CD4-positive, alpha-beta T cell treated with Interleukin-15 for 1 hour (primary cell): ENCODE results near the gene CD40.

Experiments used
- DNase-seq: peaks from one replicate; pipeline ENCODE4 v3.0.0-alpha.2; 2020

Gene CD40

DNA sequence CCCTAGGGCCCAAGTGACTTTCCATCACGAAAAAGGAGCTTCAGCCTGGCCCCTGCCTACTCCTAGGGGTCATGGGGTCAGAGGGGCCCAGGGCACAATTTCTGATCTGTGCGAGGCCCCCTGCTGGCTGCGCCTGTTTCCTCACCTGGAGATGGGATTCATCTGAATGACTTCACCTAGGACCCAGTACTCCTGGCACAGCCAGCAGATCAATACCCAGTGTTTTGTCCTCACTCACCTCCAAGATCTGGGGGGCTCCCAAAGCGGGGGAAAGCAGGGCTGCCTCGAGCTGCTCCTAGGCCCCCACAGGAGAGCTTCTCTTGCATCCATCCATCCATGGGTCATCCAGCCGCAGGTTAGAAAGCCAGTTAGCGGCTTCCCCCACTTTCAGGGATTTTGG lies 33.8 kb downstream of the CD40 start:
- DNase-seq: no peak

- no peak for DNase-seq
These were observed 34.9 kb downstream of the CD40 start for GRCh38 chr20:46152824-46153586.

DNA sequence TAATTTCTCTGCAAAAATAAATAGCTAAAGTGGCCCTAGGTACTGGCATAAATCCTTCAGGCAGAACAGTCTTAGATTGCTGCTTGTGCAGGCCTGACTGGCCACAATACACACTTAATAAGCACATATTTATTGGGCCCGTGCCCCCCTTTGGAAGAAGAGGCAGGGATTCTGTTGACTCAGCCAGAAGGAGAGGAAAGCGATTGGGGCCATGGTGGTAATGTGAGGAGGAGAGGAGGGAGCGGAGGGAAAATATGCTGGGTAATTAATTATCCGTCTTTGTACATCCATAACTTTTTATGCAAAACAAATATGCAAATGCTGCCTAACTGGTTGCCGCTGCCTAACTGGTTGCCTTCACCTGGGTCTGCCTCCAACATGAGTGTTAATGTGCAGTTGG lies 36.2 kb downstream of the CD40 start:
- no peak for DNase-seq

- no peak for DNase-seq
These were observed 36.7 kb downstream of the CD40 start for GRCh38 chr20:46154796-46155195.

DNA sequence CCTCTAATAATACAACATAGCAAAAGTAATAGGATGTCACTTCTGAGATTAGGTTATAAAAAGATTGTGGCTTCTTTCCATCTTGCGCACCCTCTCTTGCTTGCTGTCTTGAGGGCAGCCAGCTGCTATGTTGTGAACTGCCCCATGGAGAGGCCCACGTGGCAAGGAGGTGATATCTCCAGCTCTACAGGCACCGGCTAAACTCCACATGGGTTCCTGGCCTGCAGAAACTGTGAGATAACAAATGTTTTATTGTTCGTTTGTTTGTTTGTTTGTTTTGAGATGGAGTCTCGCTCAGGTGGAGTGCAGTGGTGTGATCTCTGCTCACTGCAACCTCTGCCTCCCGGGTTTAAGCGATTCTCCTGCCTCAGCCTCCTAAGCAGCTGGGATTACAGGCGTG lies 38.0 kb downstream of the CD40 start:
- no peak for DNase-seq

DNA sequence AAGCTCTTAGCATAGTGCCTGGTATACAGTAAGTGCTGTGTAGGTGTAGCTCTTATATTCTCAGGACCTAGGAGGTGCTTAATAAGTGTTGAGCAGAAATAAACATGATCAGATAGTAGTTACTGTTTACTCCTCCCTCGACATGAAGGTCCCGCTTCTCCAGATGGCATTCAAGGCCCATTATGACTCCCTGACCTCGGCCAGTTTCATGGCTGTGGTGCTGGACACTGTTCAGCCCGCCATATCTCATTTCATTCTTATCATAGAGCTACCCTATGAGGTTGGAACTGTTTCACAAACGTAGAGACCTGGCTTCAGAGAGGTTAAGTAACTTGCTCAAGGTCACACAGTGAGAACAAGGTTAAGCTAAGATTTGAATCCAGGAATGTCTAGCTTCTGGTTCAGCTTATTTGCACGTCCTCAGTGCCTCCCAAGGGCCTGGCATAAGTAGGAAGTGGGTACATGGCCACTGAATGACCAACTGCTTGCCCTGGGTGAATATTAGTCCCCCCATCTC lies 39.0 kb downstream of the CD40 start:
- no peak for DNase-seq

DNA sequence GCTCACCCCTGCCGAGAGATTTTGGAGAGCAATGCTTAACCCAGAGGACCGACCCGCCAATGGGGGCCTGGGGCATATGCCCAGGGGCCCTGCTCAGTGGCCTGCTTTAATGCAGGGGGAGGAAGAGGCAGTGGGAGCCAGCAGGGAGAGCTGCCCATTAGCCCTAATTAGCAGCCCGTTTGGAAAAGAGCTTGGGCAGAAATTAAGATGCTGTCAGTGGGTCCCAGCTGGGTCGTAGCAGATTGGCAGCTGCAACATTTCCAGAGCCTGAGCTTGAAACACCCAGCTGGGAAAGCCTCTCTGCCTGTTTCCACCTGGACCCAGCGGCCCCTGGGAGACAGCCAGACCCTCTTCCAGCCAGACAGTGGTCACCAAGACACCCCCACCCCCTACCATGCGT lies 39.5 kb downstream of the CD40 start:
- no peak for DNase-seq

DNA sequence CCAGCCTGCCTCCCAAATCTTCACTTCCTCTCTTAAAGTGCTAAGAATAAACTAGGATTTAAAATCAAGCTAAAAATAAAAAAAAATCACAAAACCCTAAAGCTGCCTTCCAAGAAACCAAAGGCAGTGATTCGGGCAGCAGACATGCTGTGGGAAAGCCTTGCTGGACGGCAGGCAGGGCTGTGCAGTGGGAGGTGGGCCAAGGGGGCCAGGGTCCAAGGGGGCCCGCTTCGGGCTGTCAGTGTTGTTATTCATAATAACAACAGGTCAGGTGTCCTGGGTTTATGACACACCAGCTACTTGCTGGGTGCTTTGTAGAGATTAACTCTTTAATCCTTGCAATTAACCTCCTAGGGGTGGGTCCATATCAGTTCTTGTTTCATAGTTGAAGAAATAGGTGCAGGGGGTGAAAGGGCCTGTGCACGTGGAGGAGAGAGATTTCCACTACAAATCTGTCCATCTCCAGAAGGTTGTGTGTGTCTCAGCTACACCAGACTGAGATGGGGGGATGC lies 40.4 kb downstream of the CD40 start:
- DNase-seq: no peak

DNA sequence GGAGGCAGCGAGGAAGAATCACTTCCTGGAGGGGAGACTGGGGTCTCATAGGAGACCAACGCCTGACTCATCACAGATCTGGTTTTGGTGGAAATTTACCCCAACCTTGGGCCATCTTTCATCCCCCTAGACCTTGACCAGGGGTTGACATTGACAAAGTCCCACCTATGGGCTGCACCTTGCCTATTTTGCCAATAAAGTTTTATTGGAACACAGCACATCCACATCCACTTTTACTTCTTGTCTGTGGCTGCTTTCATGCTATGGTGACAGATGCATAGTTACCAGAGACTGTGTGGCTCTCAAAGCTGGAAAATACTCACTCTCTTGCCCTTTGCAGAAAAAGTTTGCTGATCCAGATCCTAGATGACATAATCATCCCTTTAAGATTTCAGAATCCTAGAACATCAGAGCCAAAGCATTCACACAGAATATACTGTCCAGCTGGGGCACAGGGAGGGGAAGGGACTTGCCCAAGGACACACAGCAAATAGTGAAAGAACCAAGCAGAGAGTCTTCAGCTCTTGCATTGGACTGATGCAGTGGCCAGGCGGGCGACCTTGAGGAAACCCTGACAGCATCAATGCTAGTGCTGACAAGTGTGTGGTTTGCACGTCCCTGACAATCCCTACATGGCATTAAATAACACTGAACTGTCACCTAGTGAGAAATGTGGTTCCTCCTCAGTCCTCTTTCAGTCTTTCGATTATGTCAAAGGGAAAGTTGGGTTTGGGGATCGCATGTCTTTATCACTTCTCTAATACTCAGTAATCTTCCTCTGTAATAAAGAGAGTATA lies 41.2 kb downstream of the CD40 start:
- DNase-seq: no peak

DNA sequence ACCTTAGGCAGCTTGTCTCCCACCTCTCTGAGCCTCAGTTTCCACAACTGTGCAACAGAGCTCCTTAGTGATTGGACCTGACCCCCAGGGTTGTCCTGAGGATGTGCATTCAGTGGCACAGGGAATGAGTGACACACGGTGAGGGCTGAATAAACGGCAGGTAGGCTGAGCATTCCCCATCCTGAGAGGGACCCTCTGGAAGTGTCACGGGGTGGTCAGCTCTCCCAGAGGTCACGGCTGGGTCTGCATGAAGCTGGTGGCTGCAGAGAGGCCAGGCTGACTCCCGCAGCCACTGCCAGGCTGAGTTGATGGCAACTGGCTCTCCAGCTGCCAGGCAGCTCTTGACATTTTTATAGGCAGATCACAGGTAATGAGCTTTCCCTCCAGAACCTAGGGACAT lies 42.5 kb downstream of the CD40 start:
- no peak for DNase-seq

DNA sequence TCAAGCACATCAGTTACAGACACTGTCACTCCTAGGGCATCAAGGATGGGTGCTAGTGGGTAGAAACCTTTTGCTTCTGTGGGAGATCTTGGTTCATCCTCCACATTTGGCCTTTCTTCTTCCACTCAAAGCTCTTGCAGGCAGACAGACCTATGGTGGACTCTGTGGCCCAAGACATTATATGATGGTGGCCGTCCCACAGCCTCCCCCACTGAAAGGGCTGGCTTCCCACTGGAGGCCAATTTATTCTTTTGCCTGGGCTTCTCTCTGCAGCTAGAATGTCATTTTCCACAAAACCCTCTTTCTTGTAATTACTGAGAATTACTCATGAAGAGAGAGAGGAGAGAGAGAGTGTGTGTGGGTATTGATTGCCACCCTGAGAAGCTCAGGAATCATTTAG lies 43.8 kb downstream of the CD40 start:
- no peak for DNase-seq

- no peak for DNase-seq
These were observed 46.1 kb downstream of the CD40 start for GRCh38 chr20:46164254-46164653.

GRCh38 chr20:46167080-46167479 lies 49.0 kb downstream of the CD40 start:
- no peak for DNase-seq

- DNase-seq: no peak
These were observed 50.3 kb downstream of the CD40 start for GRCh38 chr20:46168438-46168837.

DNA sequence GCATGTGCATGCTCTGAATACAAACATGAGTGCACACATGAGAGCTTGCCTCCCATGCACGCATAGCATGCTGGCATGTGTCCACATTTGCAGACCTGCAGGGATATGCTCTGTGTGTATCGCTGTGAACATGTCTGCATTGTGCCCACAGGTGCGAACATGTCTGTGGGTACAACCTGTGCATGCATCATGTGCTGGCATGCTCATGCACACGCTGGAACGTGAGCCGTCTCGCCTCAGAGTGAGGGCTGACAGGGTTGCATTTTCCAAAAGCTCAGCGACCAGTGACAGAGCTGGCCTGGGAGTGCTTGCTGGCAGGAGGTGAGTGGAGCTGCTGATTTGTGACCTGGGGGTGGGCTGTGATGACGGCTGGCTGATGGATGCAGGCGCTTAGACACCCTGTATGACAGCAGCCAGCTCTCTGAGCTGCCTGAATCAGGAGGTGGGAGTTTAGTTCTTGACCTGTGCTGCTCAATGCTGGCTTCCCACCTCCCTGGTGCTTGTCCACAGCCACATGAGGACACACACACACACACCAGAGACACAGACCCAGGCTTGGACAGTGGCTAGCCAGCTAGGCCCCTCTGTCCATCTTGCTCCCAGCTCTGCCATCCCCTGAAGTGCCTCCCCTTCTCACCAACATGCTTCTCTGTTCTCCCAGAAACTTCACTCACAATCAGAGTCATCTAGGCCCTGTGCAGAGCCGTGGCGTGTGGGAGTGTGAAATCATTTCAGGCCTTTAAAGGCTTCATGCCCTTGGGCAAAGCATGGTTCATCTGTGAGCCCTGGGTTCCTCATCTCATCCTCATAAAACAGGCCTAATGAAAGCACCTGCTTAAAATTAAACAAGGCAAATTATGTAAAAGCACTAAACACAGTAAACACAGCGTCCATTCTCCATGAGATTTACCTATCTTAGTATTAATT lies 51.4 kb downstream of the CD40 start:
- DNase-seq: no peak

GRCh38 chr20:46171476-46171875 lies 53.4 kb downstream of the CD40 start:
- DNase-seq: no peak

- no peak for DNase-seq
These were observed 53.8 kb downstream of the CD40 start for GRCh38 chr20:46171909-46172308.

DNA sequence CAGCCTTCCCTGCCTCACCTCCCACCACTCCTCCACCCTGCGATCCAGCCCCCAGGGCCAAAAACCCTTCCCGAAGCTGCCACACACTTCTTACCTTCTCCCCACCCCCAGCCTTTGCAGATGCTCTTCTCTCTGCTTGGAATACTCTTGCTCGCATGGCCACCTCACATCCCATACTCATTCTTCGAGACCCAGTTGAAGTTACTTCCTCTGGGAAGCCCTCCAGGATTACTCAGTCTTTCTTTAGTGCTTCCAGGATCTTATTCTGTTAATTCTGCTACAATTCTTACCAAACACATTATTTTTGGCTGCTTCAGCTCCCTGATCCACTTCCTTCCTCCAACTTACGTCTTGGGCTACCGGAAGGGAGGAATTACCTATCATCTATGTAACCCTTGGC lies 54.3 kb downstream of the CD40 start:
- no peak for DNase-seq

DNA sequence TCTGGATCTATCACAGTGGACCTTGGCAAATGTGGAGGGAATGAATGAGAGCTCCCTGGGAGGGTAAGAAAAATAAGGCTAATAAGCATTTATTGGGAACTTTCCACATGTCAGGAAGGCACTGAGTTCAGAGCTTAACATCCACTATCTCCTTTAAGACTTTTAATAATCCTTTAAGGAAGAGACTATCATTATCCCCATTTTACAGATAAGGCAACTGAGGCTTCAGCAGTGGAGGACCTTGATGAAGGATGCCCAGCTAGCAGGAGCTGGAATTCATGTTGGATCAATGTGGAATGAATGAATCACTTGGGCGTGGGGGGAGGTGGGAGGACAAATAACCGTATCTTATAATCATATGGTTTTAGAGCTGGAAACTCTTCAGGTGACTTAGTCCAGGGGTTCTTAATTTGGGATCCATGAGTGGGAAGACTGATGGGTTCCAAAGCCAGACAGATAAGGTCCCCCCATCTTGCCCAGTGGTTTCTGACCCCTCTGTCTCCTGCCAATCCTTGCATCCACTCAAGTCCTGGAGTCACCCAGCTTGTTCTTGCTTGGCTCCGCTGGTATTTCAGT lies 54.9 kb downstream of the CD40 start:
- DNase-seq: no peak

- no peak for DNase-seq
These were observed 55.7 kb downstream of the CD40 start for GRCh38 chr20:46173652-46174468.

- DNase-seq: peak; percentile 66
These were observed 56.5 kb downstream of the CD40 start for GRCh38 chr20:46174469-46175126.
